Measurements from ENCODE around the gene PEX7.
"Not testable (repeated sequence)": the region's sequence is repeated elsewhere in the genome, so short reads cannot be mapped to it uniquely, and the experiment has no call there.

The PEX7 gene

GRCh38 chr6:136863752-136864151 lies 41.4 kb downstream of the PEX7 start:
- no peak for DNase-seq
- Histone ChIP-seq H3K9me3 (no peaks in the 10 kb centered on the region), H3K4me3 (ENCODE audit: low read depth, low read length) (no peak overlapping the region), H3K27me3 (no peaks in the 10 kb centered on the region), H3K36me3 (no peaks in the 10 kb centered on the region), H3K4me1 (peaks cover 5% of the 10 kb centered on the region; the same call in 1 of the 2 replicates)
- TF ChIP-seq CTCF (IDR thresholded peaks at IDR 0.05; ENCODE audit: low read depth, low read length), result peak; percentile 23; the same call in 1 of the 2 replicates

GRCh38 chr6:136864676-136865075 lies 42.3 kb downstream of the PEX7 start:
- H3K4me3 ChIP-seq (ENCODE audit: low read depth, low read length), result no peak overlapping the region
- H3K4me1 ChIP-seq, result peaks cover 5% of the 10 kb centered on the region; the same call in 1 of the 2 replicates
- H3K36me3 ChIP-seq, result no peaks in the 10 kb centered on the region
- DNase-seq, result no peak
- TF ChIP-seq CTCF (IDR thresholded peaks at IDR 0.05; ENCODE audit: low read depth, low read length), result no peak
- H3K9me3 ChIP-seq, result no peaks in the 10 kb centered on the region
- H3K27me3 ChIP-seq, result no peaks in the 10 kb centered on the region

GRCh38 chr6:136866872-136867416 lies 44.6 kb downstream of the PEX7 start:
- no peak for DNase-seq
- Histone ChIP-seq H3K36me3 (no peaks in the 10 kb centered on the region), H3K27me3 (no peaks in the 10 kb centered on the region), H3K9me3 (no peaks in the 10 kb centered on the region), H3K4me3 (ENCODE audit: low read depth, low read length) (no peak overlapping the region), H3K4me1 (peaks cover 5% of the 10 kb centered on the region; the same call in 1 of the 2 replicates)
- no peak for TF ChIP-seq CTCF (IDR thresholded peaks at IDR 0.05; ENCODE audit: low read depth, low read length)

GRCh38 chr6:136869451-136869850 lies 47.1 kb downstream of the PEX7 start:
- Histone ChIP-seq H3K9me3 (peaks cover 2% of the 10 kb centered on the region), H3K4me1 (peaks cover 5% of the 10 kb centered on the region; the same call in 1 of the 2 replicates), H3K27me3 (no peaks in the 10 kb centered on the region), H3K36me3 (no peaks in the 10 kb centered on the region), H3K4me3 (ENCODE audit: low read depth, low read length) (no peak overlapping the region)
- TF ChIP-seq CTCF (IDR thresholded peaks at IDR 0.05; ENCODE audit: low read depth, low read length), result no peak
- DNase-seq, result no peak

GRCh38 chr6:136873748-136874147 lies 51.4 kb downstream of the PEX7 start:
- DNase-seq, result no peak
- no peak overlapping the region for H3K4me3 ChIP-seq (ENCODE audit: low read depth, low read length)
- peaks cover 2% of the 10 kb centered on the region for H3K9me3 ChIP-seq
- no peak for TF ChIP-seq CTCF (IDR thresholded peaks at IDR 0.05; ENCODE audit: low read depth, low read length)
- H3K4me1 ChIP-seq, result no peaks in the 10 kb centered on the region
- no peaks in the 10 kb centered on the region for H3K27me3 ChIP-seq
- H3K36me3 ChIP-seq, result no peaks in the 10 kb centered on the region

GRCh38 chr6:136876469-136876868 lies 54.1 kb downstream of the PEX7 start:
- not testable (repeated sequence) for H3K36me3 ChIP-seq; H3K4me1 ChIP-seq; H3K9me3 ChIP-seq; H3K27me3 ChIP-seq; H3K4me3 ChIP-seq (ENCODE audit: low read depth, low read length); DNase-seq
